Ectodermal cell (in vitro differentiated cells): ENCODE data around the gene TEPSIN.
"Not testable (repeated sequence)": the region's sequence is repeated elsewhere in the genome, so short reads cannot be mapped to it uniquely, and the experiment has no call there.

ENCODE experiments used
- H3K27ac ChIP-seq: 2 replicates; pipeline ENCODE4 v1.7.0; 2013; ENCODE audit warnings: mild to moderate bottlenecking, low read depth, low read length; ENCODE audit not compliant: insufficient read depth, poor library complexity, severe bottlenecking
- H3K27me3 ChIP-seq: 2 replicates; pipeline ENCODE4 v1.7.0; 2013; ENCODE audit warnings: mild to moderate bottlenecking, low read length; ENCODE audit not compliant: insufficient read depth, control insufficient read depth, poor library complexity, severe bottlenecking
- H3K36me3 ChIP-seq: one replicate; pipeline ENCODE4 v1.7.0; 2013; ENCODE audit warnings: low read length; ENCODE audit not compliant: control insufficient read depth, insufficient read depth
- H3K4me1 ChIP-seq: one replicate; pipeline ENCODE4 v1.7.0; 2013; ENCODE audit warnings: low read length; ENCODE audit not compliant: control insufficient read depth, insufficient read depth
- H3K4me3 ChIP-seq: 2 replicates; pipeline ENCODE4 v1.7.0; 2013; ENCODE audit warnings: low read depth, low read length, control low read depth; ENCODE audit not compliant: insufficient read depth
- H3K9me3 ChIP-seq: 2 replicates; pipeline ENCODE4 v1.7.0; 2013; ENCODE audit warnings: mild to moderate bottlenecking, low read length, moderate library complexity; ENCODE audit not compliant: control insufficient read depth
- WGBS, 2 experiments: methylation state at CpG; one replicate each; pipeline ENCODE4 v1.1.7; 2013; ENCODE audit warnings: missing lambda C conversion rate in 2 of 2; 5-methylcytosine and 5-hydroxymethylcytosine counted together

Gene TEPSIN

DNA sequence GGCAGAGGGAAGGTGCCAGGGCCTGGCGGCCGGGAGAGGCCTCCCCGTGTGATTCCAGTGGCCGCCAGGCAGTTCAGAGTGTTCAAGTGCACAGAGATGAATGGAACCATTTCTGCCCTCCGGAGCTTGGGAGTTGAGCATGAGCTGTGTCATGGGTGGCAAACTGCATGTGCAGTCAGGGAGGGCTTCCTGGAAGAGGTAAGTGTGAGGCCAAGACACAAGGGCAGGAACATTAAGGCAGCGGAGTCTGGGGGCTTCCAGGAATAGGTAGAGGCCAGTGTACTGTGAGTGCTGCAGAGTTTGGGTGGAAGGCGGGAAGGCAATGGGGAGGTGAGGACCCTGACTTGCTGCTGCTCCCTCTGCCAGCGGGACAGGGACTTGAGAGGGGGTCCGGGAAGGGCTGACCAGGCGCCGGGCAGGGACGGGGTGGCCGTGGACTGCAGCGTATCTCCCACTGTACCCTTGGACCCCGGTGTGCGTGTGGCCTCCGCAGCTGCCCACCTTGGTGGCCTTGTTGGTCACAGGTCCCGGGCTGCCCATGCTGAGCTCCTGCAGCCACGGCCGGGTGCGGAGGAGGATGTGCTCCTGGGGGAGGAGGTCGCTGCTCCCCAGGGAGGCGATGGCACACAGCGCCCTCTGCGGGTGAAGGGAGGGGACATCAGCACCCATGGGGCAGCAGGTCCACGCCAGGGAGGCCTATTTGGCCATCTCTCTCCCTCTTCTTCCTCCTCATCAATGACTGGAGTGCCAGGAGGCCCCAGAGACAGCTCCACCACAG is 8.6 kb downstream of the TEPSIN start:
- WGBS, 2 experiments: 93 to 94% methylated on average over 26 of the region's 26 CpGs

DNA sequence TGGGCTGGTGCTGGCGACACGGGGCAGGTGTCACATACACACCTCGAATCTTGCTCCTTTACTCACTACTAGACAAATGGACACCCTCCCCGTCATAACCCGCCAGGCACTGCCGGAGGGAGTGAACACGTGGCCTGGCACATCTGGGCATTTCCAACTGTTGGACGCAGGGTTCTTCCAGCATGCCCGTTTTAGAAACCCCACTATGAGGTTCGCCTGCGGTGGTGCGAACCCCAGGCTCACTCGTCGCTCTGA is 9.3 kb downstream of the TEPSIN start:
- no peaks in the 10 kb centered on the region for H3K9me3 ChIP-seq
- H3K4me1 ChIP-seq: no peaks in the 10 kb centered on the region
- H3K4me3 ChIP-seq: no peak overlapping the region
- H3K27ac ChIP-seq: no peak overlapping the region
- H3K27me3 ChIP-seq: no peaks in the 10 kb centered on the region
- 96% methylated on average over 14 of the region's 14 CpGs for WGBS, 2 experiments
- H3K36me3 ChIP-seq: peaks cover 8% of the 10 kb centered on the region

More for the DNA sequence above, 8.6 kb downstream of the TEPSIN start:
- Histone ChIP-seq H3K36me3 (peaks cover 8% of the 10 kb centered on the region), H3K27ac (no peak overlapping the region), H3K4me3 (no peak overlapping the region), H3K9me3 (no peaks in the 10 kb centered on the region), H3K27me3 (no peaks in the 10 kb centered on the region), H3K4me1 (no peaks in the 10 kb centered on the region)

DNA sequence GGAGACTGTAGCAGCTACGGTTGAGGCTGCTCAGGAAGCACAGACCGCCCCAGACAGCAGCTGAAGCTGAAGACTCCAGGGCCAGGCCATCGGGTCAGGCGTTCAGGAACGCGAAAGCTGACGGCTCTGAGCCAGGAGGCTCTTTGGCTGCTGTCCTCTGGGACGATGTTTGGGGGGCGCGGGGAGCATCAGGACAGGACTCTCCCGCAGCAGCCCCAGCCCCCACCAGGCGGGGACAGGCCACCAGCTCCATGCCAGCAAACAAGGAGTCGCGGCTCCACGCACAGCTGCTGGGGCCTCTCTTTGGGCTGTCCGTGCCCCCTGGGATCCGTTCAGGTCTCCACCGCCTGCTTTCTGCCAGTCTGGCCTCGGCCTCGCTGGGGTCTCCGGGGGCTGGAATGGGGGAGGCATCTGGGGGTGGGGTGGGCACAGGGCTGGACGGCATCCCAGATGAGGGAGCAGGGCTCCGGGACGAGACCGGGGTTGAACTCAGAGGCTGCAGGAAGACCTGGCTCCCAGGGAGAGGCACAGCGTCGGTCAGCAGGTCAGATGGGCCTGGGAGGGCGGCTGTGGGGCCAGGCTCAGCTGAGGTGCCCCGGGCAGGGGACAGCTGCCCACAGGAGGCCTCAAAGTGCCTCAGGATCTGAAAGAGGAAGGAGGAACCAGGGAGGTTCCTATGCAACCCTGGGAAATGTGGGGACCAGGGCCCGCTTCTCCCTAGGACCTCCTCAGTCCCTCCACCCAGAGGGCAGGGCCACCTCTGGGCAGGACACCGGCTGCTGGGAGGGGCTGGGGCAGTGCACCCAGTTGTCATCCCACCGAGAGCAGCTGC is 9.8 kb downstream of the TEPSIN start:
- Histone ChIP-seq H3K9me3 (no peaks in the 10 kb centered on the region), H3K4me3 (no peak overlapping the region), H3K27me3 (no peaks in the 10 kb centered on the region), H3K36me3 (peaks cover 8% of the 10 kb centered on the region), H3K27ac (no peak overlapping the region), H3K4me1 (no peaks in the 10 kb centered on the region)
- WGBS, 2 experiments: 94 to 95% methylated on average over 32 of the region's 32 CpGs

- no peak overlapping the region for H3K27ac ChIP-seq
- H3K27me3 ChIP-seq: peaks cover 6% of the 10 kb centered on the region
- WGBS, 2 experiments: 89 to 91% methylated on average over 9 of the region's 9 CpGs
- peaks cover 8% of the 10 kb centered on the region for H3K36me3 ChIP-seq
- no peaks in the 10 kb centered on the region for H3K4me1 ChIP-seq
- no peak overlapping the region for H3K4me3 ChIP-seq
- H3K9me3 ChIP-seq: no peaks in the 10 kb centered on the region
Measured at GRCh38 chr17:81228420-81228819, 10.4 kb downstream of the TEPSIN start.

DNA sequence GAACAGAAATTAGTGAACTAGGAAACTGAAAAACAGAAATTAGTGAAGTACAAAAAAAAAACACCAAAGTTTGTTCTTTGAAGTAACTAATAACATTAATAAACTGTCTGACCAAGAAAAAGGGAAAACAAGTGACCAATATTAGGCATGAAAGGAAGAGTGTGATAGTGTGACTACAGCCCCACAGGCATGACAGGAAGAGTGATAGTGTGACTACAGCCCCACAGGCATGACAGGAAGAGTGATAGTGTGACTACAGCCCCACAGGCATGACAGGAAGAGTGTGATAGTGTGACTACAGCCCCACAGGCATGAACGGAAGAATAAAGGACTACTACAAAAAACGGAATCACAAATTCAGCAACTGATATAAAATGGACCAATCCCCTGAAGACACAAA is 11.2 kb downstream of the TEPSIN start:
- not testable (repeated sequence) for H3K4me3 ChIP-seq, H3K9me3 ChIP-seq, H3K27me3 ChIP-seq, H3K27ac ChIP-seq, H3K4me1 ChIP-seq, H3K36me3 ChIP-seq
- 88 to 94% methylated on average over 1 to 2 of the region's 2 CpGs for WGBS, 2 experiments

GRCh38 chr17:81223762-81224130 is 15.1 kb downstream of the TEPSIN start:
- Histone ChIP-seq H3K9me3 (no peaks in the 10 kb centered on the region), H3K4me1 (peaks cover 11% of the 10 kb centered on the region), H3K27me3 (peaks cover 6% of the 10 kb centered on the region), H3K36me3 (no peaks in the 10 kb centered on the region), H3K4me3 (no peak overlapping the region), H3K27ac (no peak overlapping the region)
- 76 to 78% methylated on average over 11 of the region's 11 CpGs for WGBS, 2 experiments

DNA sequence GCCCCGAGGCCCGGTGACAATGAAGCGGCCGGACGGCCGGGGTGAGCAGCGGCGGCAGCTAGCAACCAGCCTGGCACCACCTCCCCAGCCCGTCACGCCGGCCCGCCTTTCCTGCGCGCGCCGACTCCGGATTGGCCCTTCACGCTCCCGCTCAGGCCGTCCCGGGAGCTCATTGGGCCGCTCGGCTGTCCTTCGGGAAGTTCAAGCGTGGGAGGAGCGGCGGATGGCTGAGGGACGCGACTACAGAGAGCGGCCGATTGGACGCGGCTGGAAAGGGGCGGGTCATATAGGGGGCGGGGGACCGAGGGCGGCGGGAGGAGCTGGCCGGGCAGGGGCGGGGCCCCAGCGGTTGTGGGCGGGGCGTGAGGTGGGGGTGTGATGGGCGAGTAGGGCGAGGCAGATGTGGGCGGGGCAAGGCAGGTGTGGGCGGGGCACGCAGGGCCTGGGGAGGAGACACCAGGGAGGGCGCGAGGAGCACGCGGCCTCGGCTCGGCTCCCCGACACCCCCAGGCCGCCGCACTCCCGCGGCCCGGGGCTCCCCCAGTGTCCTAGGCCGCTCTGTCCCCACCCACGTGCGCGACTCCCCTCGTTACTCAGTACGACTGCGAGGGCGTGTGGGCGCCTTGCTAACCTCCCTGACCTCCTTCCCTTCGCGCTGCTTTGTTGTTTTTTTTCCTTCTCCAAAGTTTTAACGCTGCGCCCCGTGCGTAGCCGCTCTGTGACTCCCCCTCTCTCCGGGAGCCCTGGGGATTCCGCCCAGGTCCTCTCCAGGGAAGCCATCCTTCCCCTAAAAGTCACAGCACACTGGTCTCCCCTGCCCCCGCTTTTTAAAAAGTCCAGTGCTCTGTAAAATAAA is 15.7 kb downstream of the TEPSIN start, which contains the start of gene CEP131:
TSS of gene CEP131 (minus strand) at position 60 of the 856 bp plus-strand sequence. CDS start 2,909 bp downstream, outside the sequence.
- Histone ChIP-seq H3K27ac (no peak within 1 kb of the TSS), H3K36me3 (no peaks in the 10 kb centered on the region), H3K9me3 (no peaks in the 10 kb centered on the region), H3K4me1 (peaks cover 11% of the 10 kb centered on the region), H3K27me3 (peaks cover 6% of the 10 kb centered on the region), H3K4me3 (peak within 1 kb of the TSS; percentile 85)
- WGBS, 2 experiments: 1 to 2% methylated on average over 79 of the region's 79 CpGs

DNA sequence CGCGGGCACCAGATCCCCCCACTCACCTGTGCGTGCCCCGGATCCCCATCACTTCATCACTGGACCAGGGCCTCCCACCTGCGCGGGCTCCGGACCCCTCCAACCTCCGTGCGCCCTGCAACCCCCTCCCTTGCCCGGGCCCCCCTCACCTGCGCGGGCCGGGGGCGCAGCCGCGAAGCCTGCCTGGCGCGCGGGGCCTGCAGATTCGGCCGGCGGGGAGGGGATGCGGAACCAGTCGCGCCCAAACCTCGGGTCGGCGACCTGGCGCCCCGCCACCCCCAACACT is 16.3 kb downstream of the TEPSIN start:
- peak overlapping the region; percentile 85 for H3K4me3 ChIP-seq
- no peak overlapping the region for H3K27ac ChIP-seq
- WGBS, 2 experiments: 0 to 1% methylated on average over 30 of the region's 30 CpGs
- H3K9me3 ChIP-seq: no peaks in the 10 kb centered on the region
- H3K36me3 ChIP-seq: no peaks in the 10 kb centered on the region
- H3K4me1 ChIP-seq: peaks cover 11% of the 10 kb centered on the region
- H3K27me3 ChIP-seq: peaks cover 6% of the 10 kb centered on the region

- Histone ChIP-seq H3K4me1 (peaks cover 11% of the 10 kb centered on the region), H3K27ac (no peak overlapping the region), H3K4me3 (peak overlapping the region; percentile 85), H3K36me3 (peaks cover 3% of the 10 kb centered on the region), H3K27me3 (peaks cover 6% of the 10 kb centered on the region), H3K9me3 (no peaks in the 10 kb centered on the region)
- 24 to 26% methylated on average over 24 of the region's 24 CpGs for WGBS, 2 experiments
Measured at GRCh38 chr17:81221842-81222619, 16.8 kb downstream of the TEPSIN start.
